CD4-positive, alpha-beta T cell (primary cell): ENCODE measurements around the gene IRF8. TPM values are rescaled to one million over a fixed set of nuclear protein-coding genes. Genes with fewer than 3 reads are reported as not detected.

Experiments used
- ATAC-seq: fragments of 200-7000 bp; cut with Tn5 transposase; one replicate; pipeline ENCODE4 v1.10.0; 2022; ENCODE audit warnings: mild to moderate bottlenecking; ENCODE audit not compliant: poor library complexity
- CTCF ChIA-PET: fragments of 350-600 bp; sonication (Branson Sonifier 250); formaldehyde crosslinking; loops from one replicate; lab custom pipeline; 2021; ENCODE audit warnings: antibody characterized with exemption, inconsistent platforms; lab: Charles Lee
- POLR2A ChIA-PET: fragments of 350-600 bp; sonication (Branson Sonifier 250); formaldehyde crosslinking; loops from one replicate; lab custom pipeline; 2021; ENCODE audit warnings: antibody characterized with exemption, inconsistent platforms; lab: Charles Lee
- DNase-seq, 14 experiments: peaks; one replicate each; pipeline ENCODE4 v3.0.0-alpha.2; 2013 to 2020; ENCODE audit warnings: mixed read lengths in 2 of 14
- H3K27ac ChIP-seq, 2 donors: one replicate each; pipeline versions ENCODE4 v1.5.1 to v1.7.0; 2013; ENCODE audit warnings: low read length in 2 of 2, low read depth in 1 of 2, mild to moderate bottlenecking in 1 of 2
- H3K27me3 ChIP-seq, 2 experiments: 1 replicate in 1 of 2; 2 replicates in 1 of 2; pipeline versions ENCODE4 v1.6.1 to v1.7.0; 2013; ENCODE audit warnings: low read length in 2 of 2, control low read depth in 1 of 2, mild to moderate bottlenecking in 1 of 2, moderate library complexity in 1 of 2; ENCODE audit not compliant: insufficient read depth in 2 of 2, control insufficient read depth in 1 of 2
- H3K36me3 ChIP-seq: one replicate; pipeline ENCODE4 v1.6.1; 2013; ENCODE audit warnings: low read length, control low read depth; ENCODE audit not compliant: insufficient read depth
- H3K4me1 ChIP-seq: one replicate; pipeline ENCODE4 v1.6.1; 2013; ENCODE audit warnings: low read length, control low read depth; ENCODE audit not compliant: insufficient read depth
- H3K4me3 ChIP-seq: one replicate; pipeline ENCODE4 v1.5.1; 2013; ENCODE audit warnings: mild to moderate bottlenecking, low read length, moderate library complexity
- H3K9me3 ChIP-seq, 2 experiments: 1 replicate in 1 of 2; 2 replicates in 1 of 2; pipeline versions ENCODE4 v1.6.1 to v1.7.0; 2013; ENCODE audit warnings: low read length in 2 of 2, mild to moderate bottlenecking in 2 of 2, control low read depth in 1 of 2, moderate library complexity in 1 of 2; ENCODE audit not compliant: control insufficient read depth in 1 of 2, insufficient read depth in 1 of 2
- H3K27ac Mint-ChIP-seq: one replicate; pipeline ENCODE4 v1.8.0; 2020; ENCODE audit warnings: mixed read lengths
- H3K27me3 Mint-ChIP-seq: one replicate; pipeline ENCODE4 v1.8.0; 2021; ENCODE audit warnings: mixed read lengths
- H3K36me3 Mint-ChIP-seq: one replicate; pipeline ENCODE4 v1.8.0; 2021; ENCODE audit warnings: low read depth, mixed read lengths
- H3K4me1 Mint-ChIP-seq: one replicate; pipeline ENCODE4 v1.8.0; 2021; ENCODE audit warnings: low read depth, mixed read lengths
- H3K4me3 Mint-ChIP-seq: one replicate; pipeline ENCODE4 v1.8.0; 2020; ENCODE audit warnings: mild to moderate bottlenecking, mixed read lengths
- H3K9me3 Mint-ChIP-seq: one replicate; pipeline ENCODE4 v1.8.0; 2020; ENCODE audit warnings: mixed read lengths
- CTCF ChIP-seq: fragments of 200-600 bp; IDR thresholded peaks from one replicate; pipeline ENCODE4 v1.8.0; 2022; ENCODE audit warnings: antibody characterized with exemption, mild to moderate bottlenecking
- intact Hi-C, 2 experiments: fragments of 100-400 bp; cut with DNase I in 1 of 2; cut with micrococcal nuclease in 1 of 2; formaldehyde crosslinking; loops; one replicate each; pipeline versions ENCODE4 v1.15.1 to v1.9.0; 2023 to 2025; cut with DNase I, micrococcal nuclease
- total RNA-seq, 174 experiments: library from RNA in 2 of 174; stranded (reverse) in 2 of 174; gene quantifications; one replicate each; pipeline ENCODE4 v1.2.3 and lab custom pipeline; 2021 to 2026

IRF8 gene
- total RNA-seq, 2 experiments from 2014 or later, result 11.3 to 13.2 TPM

GRCh38 chr16:85961988-85962915 lies 63.3 kb downstream of the IRF8 start:
- Mint-ChIP-seq H3K4me1 (no peaks in the 10 kb centered on the region), H3K27ac (no peak overlapping the region), H3K4me3 (no peak overlapping the region), H3K36me3 (no peaks in the 10 kb centered on the region), H3K27me3 (no peaks in the 10 kb centered on the region), H3K9me3 (no peaks in the 10 kb centered on the region)
- no peak for DNase-seq
- Histone ChIP-seq H3K27ac (no peak overlapping the region), H3K36me3 (no peaks in the 10 kb centered on the region), H3K27me3 (no peaks in the 10 kb centered on the region), H3K9me3 (peaks cover 0 to 3% of the 10 kb centered on the region in 2 experiments), H3K4me3 (no peak overlapping the region), H3K4me1 (no peaks in the 10 kb centered on the region)
- TF ChIP-seq CTCF, result no peak
- ATAC-seq, result no peak
- intact Hi-C loops, result no loop called here
- POLR2A ChIA-PET, result no interaction called here
- CTCF ChIA-PET, result interaction anchor here (1.1 kb wide), 1 partner anchor 54 kb away, joined by 4 read pairs; no protein-coding TSS in a partner anchor

- intact Hi-C loops, result no loop called here
- ATAC-seq (no peak), DNase-seq (no peak)
- Mint-ChIP-seq H3K9me3 (no peaks in the 10 kb centered on the region), H3K4me3 (no peak overlapping the region), H3K27ac (no peak overlapping the region), H3K4me1 (no peaks in the 10 kb centered on the region), H3K36me3 (no peaks in the 10 kb centered on the region), H3K27me3 (no peaks in the 10 kb centered on the region)
- POLR2A ChIA-PET, result no interaction called here
- Histone ChIP-seq H3K27me3 (no peaks in the 10 kb centered on the region), H3K4me1 (no peaks in the 10 kb centered on the region), H3K36me3 (no peaks in the 10 kb centered on the region), H3K9me3 (peaks cover 0 to 3% of the 10 kb centered on the region in 2 experiments), H3K27ac (no peak overlapping the region), H3K4me3 (no peak overlapping the region)
- TF ChIP-seq CTCF, result no peak
- CTCF ChIA-PET, result no interaction called here
Measured at GRCh38 chr16:85963753-85964285, 64.9 kb downstream of the IRF8 start.

- no peaks in the 10 kb centered on the region for H3K36me3 Mint-ChIP-seq
- CTCF ChIA-PET, result no interaction called here
- Histone ChIP-seq H3K4me1 (no peaks in the 10 kb centered on the region), H3K9me3 (peaks cover 0 to 3% of the 10 kb centered on the region in 2 experiments), H3K27ac (no peak overlapping the region), H3K4me3 (no peak overlapping the region), H3K36me3 (no peaks in the 10 kb centered on the region), H3K27me3 (no peaks in the 10 kb centered on the region)
- no peaks in the 10 kb centered on the region for H3K9me3 Mint-ChIP-seq
- intact Hi-C loops, result no loop called here
- DNase-seq (no peak), ATAC-seq (no peak)
- H3K4me1 Mint-ChIP-seq, result no peaks in the 10 kb centered on the region
- no peak overlapping the region for H3K4me3 Mint-ChIP-seq
- TF ChIP-seq CTCF, result no peak
- no peaks in the 10 kb centered on the region for H3K27me3 Mint-ChIP-seq
- POLR2A ChIA-PET, result no interaction called here
- H3K27ac Mint-ChIP-seq, result no peak overlapping the region
Measured at GRCh38 chr16:85965125-85965524, 66.2 kb downstream of the IRF8 start.
